ENCODE measurements around the gene POLG.

Gene POLG

GRCh38 chr15:89334510-89335297, at the start of gene POLG:
POLG (minus strand) TSS chr15:89334824; CDS start chr15:89333754, 1,070 bp downstream.
- peak; percentile 89 for FAIRE-seq

- no peak for FAIRE-seq
Measured at GRCh38 chr15:89384176-89384604, 49.6 kb upstream of the POLG start.

DNA sequence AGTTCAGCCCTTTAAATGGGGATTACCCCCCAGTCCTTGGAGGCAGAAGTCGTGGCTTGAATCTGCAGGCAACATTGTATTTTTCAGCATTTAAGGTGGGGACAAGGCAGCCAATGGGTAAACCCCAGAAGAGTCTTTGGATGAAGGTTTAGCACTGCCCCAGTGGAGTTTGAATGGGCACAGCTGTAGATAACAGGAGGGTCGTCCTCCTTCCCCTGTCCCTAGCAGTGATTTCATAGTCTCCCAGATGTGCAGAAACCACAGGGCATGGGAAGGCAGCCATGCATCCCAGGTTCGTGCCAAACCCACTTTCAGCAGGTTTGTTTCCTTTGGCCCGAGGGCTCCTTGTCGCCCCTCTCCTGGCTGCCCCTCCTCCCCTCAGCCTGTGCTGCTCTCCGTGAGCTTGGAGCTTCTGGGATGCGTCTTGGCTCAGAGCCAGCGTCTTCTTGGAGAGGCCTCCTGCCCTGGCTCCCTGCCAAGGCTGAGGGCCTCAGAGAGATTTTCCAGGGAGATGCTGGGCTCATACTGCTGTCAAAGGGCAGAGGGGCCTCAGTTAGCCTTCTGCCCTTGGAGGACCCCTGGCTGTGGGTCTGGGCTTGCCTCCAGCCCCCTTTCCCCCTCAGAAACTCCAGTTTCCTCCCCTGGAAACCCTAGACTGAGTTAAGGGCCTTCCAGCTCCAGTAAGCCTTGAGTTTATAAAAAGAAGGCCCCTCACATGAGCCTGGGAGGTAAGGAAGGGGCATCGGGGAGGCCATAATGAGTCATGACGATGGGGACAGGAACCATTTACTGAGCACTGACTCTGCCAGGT, 48.9 kb upstream of the POLG start:
- FAIRE-seq: no peak

GRCh38 chr15:89381888-89382686, 47.5 kb upstream of the POLG start:
- no peak for FAIRE-seq

DNA sequence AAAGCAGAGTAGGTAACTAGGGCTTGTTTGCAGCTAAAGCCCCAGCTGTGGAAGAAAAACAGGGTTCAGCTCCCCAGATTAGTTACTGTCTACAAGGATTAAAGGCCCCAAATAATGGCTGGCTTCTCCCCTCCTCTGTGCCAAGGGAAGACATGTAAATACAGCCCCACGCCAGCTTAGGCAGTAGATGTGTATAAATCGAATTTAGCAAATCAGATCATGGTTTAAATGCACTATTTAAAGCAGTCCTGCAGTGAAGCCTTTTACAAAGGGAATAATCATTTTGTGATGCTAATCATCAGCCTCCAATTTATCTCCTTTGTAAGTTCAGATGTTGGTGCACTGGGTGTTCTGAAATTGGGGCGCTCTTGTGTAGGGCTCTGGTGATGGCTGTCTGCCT, 46.7 kb upstream of the POLG start:
- no peak for FAIRE-seq

GRCh38 chr15:89379818-89380217, 45.2 kb upstream of the POLG start:
- no peak for FAIRE-seq

- no peak for FAIRE-seq
Measured at GRCh38 chr15:89379251-89379695, 44.6 kb upstream of the POLG start.

GRCh38 chr15:89378296-89379151, 43.9 kb upstream of the POLG start:
- no peak for FAIRE-seq

DNA sequence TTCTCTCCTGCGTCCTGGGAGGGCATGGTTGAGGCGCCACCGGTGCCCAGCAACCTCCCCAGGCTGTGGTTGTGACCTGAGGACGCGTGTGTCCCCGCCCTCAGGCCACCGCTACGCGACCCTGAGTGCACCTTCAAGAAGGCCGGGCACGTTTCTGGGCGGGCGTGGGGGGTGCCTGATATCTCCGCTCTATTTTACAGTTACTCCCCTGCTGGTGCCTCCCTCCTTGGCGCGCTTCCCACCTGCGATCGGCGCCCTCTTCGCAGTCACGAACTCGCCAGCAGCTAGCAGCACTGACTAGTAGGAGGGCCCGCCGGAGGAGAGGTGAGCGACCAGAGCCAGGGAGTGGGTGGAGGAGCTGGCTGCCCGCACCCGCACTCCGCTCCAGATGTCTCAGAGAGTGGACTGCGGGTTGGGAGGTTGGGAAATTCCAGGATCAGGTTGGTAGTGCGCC, 43.2 kb upstream of the POLG start:
- FAIRE-seq: no peak

GRCh38 chr15:89377024-89377841, 42.6 kb upstream of the POLG start:
- no peak for FAIRE-seq

GRCh38 chr15:89376388-89376787, 41.8 kb upstream of the POLG start:
- no peak for FAIRE-seq

GRCh38 chr15:89375093-89376005, 40.7 kb upstream of the POLG start:
- no peak for FAIRE-seq

DNA sequence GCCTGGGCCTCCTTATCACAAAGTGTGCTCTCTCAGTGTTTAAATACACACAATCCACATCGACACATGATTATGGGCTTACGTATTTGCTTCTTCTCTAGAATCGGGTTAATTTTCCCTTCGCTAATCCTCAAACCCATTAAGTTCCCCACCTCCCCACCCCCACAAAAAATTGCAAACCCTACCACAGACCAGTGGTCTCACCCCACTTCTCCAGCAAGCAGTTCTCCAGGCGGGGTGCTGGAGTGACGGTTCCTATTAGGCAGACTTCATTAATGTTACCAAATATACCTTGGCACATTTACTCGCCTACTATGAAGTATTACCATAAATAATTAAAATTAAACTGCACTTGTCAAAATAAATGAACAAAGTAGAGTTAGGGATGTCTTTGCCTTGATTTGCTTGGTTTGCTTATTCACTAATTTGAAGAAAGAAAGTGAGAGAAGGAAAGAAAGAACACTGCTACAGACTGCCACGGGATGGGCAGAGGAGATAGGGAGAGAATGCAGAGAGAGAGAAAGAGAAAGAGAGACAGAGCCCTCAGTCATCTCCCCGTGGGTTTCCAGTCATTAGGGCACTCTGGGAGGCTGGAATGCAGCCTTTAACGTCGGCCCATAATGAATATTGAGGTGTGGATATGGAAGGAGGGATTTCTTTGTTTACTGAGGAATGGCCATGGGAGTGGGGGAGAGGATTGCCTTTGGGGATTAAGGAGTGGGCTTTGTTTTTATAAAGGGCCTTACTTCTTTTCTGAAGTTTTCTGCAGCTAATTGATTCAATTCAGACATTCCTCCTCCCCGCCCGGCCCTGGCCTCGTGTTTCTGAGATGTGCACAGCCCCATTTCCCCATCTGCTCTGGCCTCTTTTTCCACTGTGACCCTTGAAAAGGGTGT, 39.7 kb upstream of the POLG start:
- no peak for FAIRE-seq

DNA sequence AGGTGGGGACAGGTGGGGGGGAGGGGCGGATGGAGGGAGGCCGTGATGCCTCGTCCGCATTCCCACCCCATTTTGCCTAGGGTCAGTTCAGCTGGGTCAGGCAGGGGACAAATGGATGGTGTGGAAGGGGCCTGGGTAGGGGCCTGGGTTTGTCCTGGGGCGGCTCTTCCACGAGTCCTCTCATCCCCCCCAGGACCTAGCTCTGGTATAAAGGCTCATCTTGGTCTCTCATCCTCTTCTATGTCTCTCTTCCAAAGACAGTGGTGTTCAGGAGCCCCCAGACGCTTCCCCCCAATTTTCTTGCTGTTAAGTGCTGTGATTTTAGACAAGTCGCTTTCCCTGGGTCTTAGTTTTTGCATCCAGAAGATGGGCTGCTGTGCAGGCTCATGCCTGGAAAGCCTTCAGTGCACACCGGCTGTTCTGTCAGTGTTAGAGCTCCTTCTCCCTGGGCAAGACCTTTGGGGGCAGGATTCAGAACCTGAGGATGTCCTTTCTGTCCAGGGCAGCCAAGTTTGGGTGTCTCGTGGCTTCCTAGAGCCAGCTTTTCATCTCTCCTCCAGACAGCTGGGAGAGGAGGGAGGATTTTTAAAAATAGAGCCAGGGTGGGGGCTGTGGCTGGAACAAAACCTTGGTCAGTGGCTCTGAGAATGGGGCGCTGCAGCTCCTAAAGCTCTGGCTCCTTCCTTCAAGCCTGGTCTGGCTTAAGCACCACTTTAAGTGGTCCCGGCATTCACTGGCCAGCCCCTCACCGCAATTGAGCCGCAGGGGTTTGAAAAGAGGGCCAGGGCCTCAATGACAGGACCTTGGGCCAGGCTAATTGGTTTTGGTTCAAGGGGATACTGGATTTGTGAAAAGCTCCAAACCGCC, 37.7 kb upstream of the POLG start:
- no peak for FAIRE-seq

GRCh38 chr15:89371228-89372044, 36.8 kb upstream of the POLG start:
- FAIRE-seq: no peak

DNA sequence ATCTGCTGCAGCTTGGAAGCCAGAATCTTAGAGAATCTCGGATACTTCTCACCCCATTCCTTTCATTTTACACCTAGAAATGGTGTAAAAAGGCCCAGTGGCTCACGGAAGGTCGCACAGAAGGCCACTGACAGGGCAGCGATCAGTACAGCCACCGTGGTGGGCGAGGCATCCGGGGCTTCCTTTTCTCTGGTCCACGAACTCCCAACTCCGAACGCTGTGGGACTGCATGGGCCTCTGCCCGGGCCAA, 36.3 kb upstream of the POLG start:
- no peak for FAIRE-seq

Data from islet of Langerhans (tissue), 1 donor.